Adrenal gland (tissue), 12 donors: ENCODE results near the gene SNX9. TPM values are rescaled to one million over a fixed set of nuclear protein-coding genes. Genes with fewer than 3 reads are reported as not detected.

Experiments used
- DNase-seq, 7 donors: peaks; one replicate each; pipeline ENCODE4 v3.0.0-alpha.2; 2019 to 2020
- H3K27ac ChIP-seq, 5 donors: fragments of 200-600 bp; sonication (generic) in 4 of 5; 1 replicate in 3 of 5; 2 replicates in 2 of 5; pipeline versions ENCODE4 v1.5.1 to v1.8.0; 2016 to 2020; ENCODE audit warnings: mild to moderate bottlenecking in 1 of 5
- H3K27me3 ChIP-seq: fragments of 200-600 bp; 2 replicates; pipeline ENCODE4 v1.8.0; 2021
- H3K36me3 ChIP-seq, 2 donors: fragments of 200-600 bp; replicated peaks in 1 of 2; 1 replicate in 1 of 2; 2 replicates in 1 of 2; pipeline versions ENCODE4 v1.5.1 to v1.8.0; 2018 to 2022
- H3K4me1 ChIP-seq, 2 donors: fragments of 200-600 bp; replicated peaks in 1 of 2; 1 replicate in 1 of 2; 2 replicates in 1 of 2; pipeline versions ENCODE4 v1.5.1 to v1.8.0; 2018 to 2021
- H3K4me3 ChIP-seq, 4 donors: fragments of 200-600 bp; sonication (generic) in 3 of 4; one replicate each; pipeline ENCODE4 v1.5.1; 2016 to 2018
- H3K9me3 ChIP-seq, 3 donors: fragments of 200-600 bp; sonication (generic) in 1 of 3; replicated peaks in 1 of 3; 1 replicate in 2 of 3; 2 replicates in 1 of 3; pipeline versions ENCODE4 v1.5.1 to v1.8.0; 2016 to 2021
- CTCF ChIP-seq, 6 experiments: fragments of 450-650 bp in 4 of 6; fragments of 200-600 bp in 2 of 6; sonication (generic) in 1 of 6; IDR thresholded peaks; 1 replicate in 5 of 6; 2 replicates in 1 of 6; pipeline versions ENCODE4 v1.5.1 to v1.8.0; 2016 to 2021; ENCODE audit warnings: antibody characterized with exemption in 6 of 6, mild to moderate bottlenecking in 2 of 6, moderate library complexity in 1 of 6
- POLR2A ChIP-seq, 2 donors: fragments of 450-650 bp; IDR thresholded peaks; one replicate each; pipeline ENCODE4 v1.6.1; 2017; ENCODE audit warnings: antibody characterized with exemption in 2 of 2, mild to moderate bottlenecking in 2 of 2, moderate library complexity in 1 of 2
- WGBS, 4 donors: extraction: QIAGEN DNeasy Blood & Tissue Kit in 2 of 4; methylation state at CpG; one replicate each; pipeline versions ENCODE4 v1.1.5 to v1.1.7; 2013 to 2017; 5-methylcytosine and 5-hydroxymethylcytosine counted together
- intact Hi-C, 2 donors: fragments of 100-400 bp; cut with DNase I; formaldehyde crosslinking; loops; one replicate each; pipeline versions ENCODE4 v1.14.1 to v1.15.0; 2022 to 2023
- polyA plus RNA-seq, 3 donors: library from polyadenylated mRNA; stranded (reverse); fragments of 200-250 nt in 2 of 3; fragments of 350-450 nt in 1 of 3; fragmentation: Illumina TruSeq in 1 of 3; extraction: RNeasy Lipid Tissue Mini Kit (QIAGEN cat#74804) in 1 of 3; gene quantifications; one replicate each; pipeline ENCODE4 v1.2.3, GENCODE V29; 2013 to 2014
- total RNA-seq, 9 donors: library from RNA; depleted of rRNA in 4 of 9; stranded (reverse); fragments of >200 nt in 4 of 9; fragments of 120-200 nt in 1 of 9; fragmentation: NEBNext Ultra II Directional in 1 of 9; extraction: Animal tissue kit (Norgen Biotek cat#: 25700) in 1 of 9; gene quantifications; one replicate each; pipeline versions ENCODE4 v1.1.0 to v1.2.4, GENCODE V29; 2013 to 2023
- donor health status: healthy with polysubstance abuse.
- donor health status: Bipolar disorder and iron deficiency.
- donor health status: DM: yes; HTN: yes; CAD: no.
- donor health status: DM: no; HTN: no; CAD: no.
- donor health status: DM: no; HTN: no; CAD: no.
- donor health status: DM: yes; HTN: yes; CAD: no.

SNX9 gene
- total and polyA plus RNA-seq, 12 donors = 27.7 to 59.6 (median 50.4) TPM

- no peaks in the 10 kb centered on the region for H3K27me3 ChIP-seq
- H3K27ac ChIP-seq = no peak overlapping the region
- no peaks in the 10 kb centered on the region for H3K9me3 ChIP-seq
- no peak for TF ChIP-seq CTCF (IDR thresholded peaks at IDR 0.05)
- no peak for TF ChIP-seq POLR2A (IDR thresholded peaks at IDR 0.05)
- no peaks in the 10 kb centered on the region for H3K36me3 ChIP-seq
- no peak for DNase-seq
- no peak overlapping the region for H3K4me3 ChIP-seq
- intact Hi-C loops = no loop called here
- peaks cover 0 to 6% of the 10 kb centered on the region in 2 donors for H3K4me1 ChIP-seq
- 68 to 76% (median 73%) methylated on average over 6 of the region's 6 CpGs for WGBS, 4 donors
These were observed 22.4 kb upstream of the SNX9 start for GRCh38 chr6:157800420-157801237.

DNA sequence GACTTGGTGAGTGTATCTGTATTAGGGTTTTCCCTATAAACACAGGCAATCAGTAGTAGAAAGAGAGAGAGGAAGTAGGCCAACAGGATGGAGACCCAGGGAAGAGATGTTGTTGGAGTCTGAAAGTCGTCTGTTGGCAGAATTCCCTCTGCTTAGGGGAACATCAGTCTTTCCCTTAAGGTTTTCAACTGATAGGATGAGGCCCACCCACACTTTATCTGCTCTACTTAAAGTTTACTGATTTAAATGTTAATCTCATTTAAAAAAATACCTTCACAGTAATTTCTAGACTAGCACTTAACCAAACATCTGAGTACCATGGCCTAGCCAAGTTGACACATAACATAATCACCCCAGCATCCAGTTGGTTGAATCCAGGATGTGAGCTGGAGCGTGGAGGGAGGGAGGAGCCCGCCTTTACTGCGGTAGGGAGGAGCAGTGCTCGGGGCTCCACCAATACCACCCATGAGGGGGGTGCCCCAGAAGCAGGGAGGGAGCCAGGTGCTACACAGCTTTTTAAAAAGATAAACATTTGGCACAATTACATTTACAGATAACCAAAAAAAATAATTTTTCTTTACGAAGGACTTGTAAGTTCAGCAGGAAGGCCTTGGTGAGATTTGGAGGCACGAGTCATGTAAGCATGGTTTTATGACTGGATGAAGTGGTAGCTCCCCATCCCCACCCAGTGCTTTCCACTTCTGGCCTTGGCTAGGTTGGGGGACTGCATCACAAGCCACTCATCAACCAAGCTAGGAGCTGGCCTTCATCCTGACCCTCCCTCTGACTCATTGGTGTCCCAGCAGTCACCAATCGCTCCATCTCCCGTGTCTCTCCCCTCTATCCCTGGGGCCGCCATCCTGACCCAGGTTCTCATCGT is 18.4 kb upstream of the SNX9 start:
- no peak overlapping the region for H3K27ac ChIP-seq
- DNase-seq = no peak
- WGBS, 4 donors = 79 to 86% (median 86%) methylated on average over 11 of the region's 11 CpGs
- no peak for TF ChIP-seq CTCF (IDR thresholded peaks at IDR 0.05)
- TF ChIP-seq POLR2A (IDR thresholded peaks at IDR 0.05) = no peak
- intact Hi-C loops = no loop called here
- H3K4me1 ChIP-seq = no peaks in the 10 kb centered on the region
- H3K27me3 ChIP-seq = no peaks in the 10 kb centered on the region
- peaks cover 0 to 4% (median 0%) of the 10 kb centered on the region in 3 donors for H3K9me3 ChIP-seq
- no peak overlapping the region for H3K4me3 ChIP-seq
- H3K36me3 ChIP-seq = no peaks in the 10 kb centered on the region

DNA sequence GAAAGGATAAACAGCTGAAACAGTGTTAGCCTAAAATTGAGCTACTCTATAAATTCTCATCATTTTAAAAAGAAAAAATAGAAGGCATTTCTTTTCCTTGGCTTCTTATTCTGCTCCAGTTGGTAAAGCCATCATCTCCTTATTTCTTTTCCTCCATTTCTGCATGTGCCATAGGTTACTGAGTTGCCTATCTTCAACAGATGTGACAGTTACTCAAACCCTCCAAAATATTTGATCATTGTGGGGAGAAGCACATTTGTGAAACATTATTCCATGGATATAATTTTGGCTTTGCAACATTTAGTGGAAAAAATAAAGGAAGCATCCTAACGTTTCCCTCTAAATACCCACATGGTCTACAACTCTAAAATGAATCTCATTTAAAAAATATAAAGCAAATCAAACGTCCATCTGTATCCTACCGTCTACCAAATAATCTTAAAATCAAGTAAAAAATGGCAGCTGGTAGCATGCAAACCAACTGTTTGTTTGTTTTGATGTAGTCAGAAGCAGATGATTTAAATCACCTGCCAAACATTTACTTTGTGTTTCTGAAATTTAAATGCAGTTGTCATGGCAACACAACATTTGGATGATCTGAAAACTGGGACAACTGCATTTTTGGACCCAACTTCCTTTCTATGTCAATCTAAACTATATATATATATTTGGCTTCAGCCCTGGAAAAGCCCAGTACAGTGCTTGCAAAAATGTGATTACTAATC is 16.8 kb upstream of the SNX9 start:
- TF ChIP-seq CTCF (IDR thresholded peaks at IDR 0.05) (no peak), POLR2A (IDR thresholded peaks at IDR 0.05) (no peak)
- no peak overlapping the region for H3K4me3 ChIP-seq
- H3K27ac ChIP-seq = no peak overlapping the region
- no peaks in the 10 kb centered on the region for H3K4me1 ChIP-seq
- peaks cover 0 to 4% (median 0%) of the 10 kb centered on the region in 3 donors for H3K9me3 ChIP-seq
- WGBS, 4 donors = 65 to 68% (median 66%) methylated on average over 3 of the region's 3 CpGs
- H3K27me3 ChIP-seq = no peaks in the 10 kb centered on the region
- H3K36me3 ChIP-seq = no peaks in the 10 kb centered on the region
- intact Hi-C loops = no loop called here
- no peak for DNase-seq

DNA sequence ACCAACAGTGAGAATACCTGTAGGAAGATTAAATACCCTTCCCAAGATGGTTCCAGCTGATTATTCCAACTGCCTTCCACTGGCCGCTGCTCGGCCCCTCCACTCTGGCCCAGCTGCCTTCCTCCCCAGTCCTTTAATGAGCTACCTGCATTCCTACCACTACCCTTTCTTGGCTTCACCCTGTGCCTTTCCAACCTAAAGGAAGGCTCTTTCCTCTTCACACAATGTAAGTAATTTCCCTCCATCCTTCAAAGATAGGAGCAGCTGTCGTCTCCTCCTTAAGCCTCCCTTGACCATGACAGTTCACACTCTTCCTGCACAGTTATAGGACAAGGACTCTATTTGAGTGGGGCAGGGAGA is 16.2 kb upstream of the SNX9 start:
- no peak for DNase-seq
- WGBS, 4 donors = 82 to 89% (median 87%) methylated on average over 3 of the region's 3 CpGs
- peaks cover 0 to 4% (median 0%) of the 10 kb centered on the region in 3 donors for H3K9me3 ChIP-seq
- peaks cover 0 to 2% of the 10 kb centered on the region in 2 donors for H3K4me1 ChIP-seq
- H3K27ac ChIP-seq = no peak overlapping the region
- no peak for TF ChIP-seq CTCF (IDR thresholded peaks at IDR 0.05)
- TF ChIP-seq POLR2A (IDR thresholded peaks at IDR 0.05) = no peak
- intact Hi-C loops = no loop called here
- H3K36me3 ChIP-seq = no peaks in the 10 kb centered on the region
- H3K4me3 ChIP-seq = no peak overlapping the region
- no peaks in the 10 kb centered on the region for H3K27me3 ChIP-seq
